ENCODE results near the gene VIPR2.

Gene VIPR2

DNA sequence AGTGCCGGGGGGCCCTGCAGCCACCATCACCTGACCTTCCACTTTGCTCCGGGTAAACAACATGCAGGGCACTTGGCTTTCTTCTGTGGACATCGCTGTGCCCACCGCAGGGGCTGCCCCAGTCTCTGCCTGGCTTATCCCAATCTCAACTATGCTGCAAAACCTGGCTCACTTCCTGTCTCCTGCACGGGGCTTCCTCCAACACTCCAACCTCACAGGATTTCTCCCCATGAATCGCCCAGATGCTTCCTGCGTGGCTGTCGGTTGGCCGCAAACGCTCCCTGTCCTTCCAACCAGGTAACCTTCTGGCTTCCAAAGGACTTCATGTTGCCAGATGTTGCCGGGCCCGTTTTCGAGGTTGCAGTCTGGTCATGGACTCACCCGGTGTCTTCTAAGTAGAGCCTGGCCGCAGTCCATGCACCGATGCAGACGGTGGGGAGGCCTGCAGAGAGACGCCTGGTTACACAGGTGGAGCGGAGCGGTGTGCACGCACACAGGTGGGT lies 109.0 kb downstream of the VIPR2 start:
- DNase-seq, result no peak

GRCh38 chr7:159034988-159035387 lies 109.7 kb downstream of the VIPR2 start:
- no peak for DNase-seq

- DNase-seq, result no peak
Measured at GRCh38 chr7:159034394-159034793, 110.3 kb downstream of the VIPR2 start.

- no peak for DNase-seq
Measured at GRCh38 chr7:159033956-159034355, 110.7 kb downstream of the VIPR2 start.

DNA sequence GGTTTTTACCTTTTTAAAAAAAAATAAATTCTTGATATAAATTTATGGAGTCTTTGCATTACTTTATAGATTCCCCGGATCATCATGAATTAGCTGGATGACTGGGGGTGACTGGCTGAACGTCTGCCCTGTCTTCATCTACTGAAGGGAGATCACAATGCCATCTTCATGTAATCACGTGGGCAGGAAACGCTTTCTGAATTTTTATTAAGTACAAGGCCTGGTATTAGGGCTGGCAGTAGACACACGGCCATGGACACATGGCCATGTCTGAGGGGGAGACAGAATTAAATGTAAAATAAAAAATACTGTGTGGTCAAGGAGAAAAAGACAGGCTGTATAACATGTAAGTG lies 111.2 kb downstream of the VIPR2 start:
- DNase-seq, result no peak

DNA sequence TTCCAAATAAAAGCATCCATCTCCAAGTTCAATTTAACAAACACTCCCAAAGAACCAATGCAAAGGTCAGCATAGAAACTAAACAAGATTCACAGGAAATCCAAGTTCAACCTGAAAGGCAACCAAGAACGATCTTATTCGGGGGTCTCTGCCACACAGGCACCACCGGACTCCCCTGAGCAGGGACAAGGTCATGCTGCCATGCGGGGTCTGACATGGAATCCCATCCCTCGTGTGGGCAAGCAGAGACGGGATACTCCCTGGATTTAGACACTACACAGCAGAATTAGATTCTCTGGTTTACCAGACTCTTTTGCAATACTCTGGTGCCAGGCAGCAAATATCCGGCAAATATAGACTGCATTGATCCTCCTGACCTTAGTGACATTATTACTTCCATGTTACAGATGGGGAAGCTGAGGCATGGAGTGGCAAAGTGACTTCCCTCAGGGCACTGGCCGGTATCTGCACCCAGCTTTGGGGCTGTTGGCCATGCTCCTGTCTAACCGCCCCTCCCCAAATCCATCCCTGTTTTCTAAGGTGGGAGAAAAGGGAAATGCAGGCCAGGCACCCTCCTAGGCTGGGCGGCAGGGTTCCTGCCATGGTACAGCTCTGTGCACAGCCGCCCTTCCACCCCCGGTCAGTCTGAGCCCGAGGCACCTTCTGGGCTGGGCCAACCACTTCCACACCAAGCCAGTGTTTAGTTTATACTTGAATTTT lies 111.8 kb downstream of the VIPR2 start:
- DNase-seq, result no peak

GRCh38 chr7:159032322-159032721 lies 112.3 kb downstream of the VIPR2 start:
- no peak for DNase-seq

- DNase-seq, result no peak
Measured at GRCh38 chr7:159031750-159032149, 112.9 kb downstream of the VIPR2 start.

DNA sequence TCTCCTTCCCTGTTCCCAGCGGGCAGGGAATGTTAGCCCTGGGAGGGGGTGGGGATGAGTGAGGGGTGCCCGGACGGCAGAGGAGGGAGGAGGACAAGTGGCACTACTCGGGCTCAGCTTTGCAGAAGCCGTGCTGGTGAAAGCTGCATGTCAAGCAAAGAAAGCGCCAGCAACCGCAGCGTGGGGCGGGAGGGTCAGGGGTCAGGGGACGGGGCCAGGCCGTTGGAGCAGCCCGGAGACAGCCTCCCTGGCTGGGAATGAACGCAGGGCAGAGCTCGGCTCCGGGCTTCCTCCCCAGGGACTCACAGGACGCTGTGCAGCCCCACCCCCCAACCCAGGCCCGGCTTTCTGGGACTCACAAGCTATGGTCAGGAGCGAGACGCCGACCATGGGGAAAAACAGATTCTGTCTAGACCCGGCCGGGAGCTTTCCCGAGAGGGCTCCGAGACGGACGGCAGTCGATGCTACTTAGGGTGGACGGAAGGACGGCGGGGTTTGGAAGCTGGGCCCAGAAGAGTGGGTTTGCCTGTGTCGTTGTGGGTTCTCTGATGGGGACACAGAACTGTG lies 113.4 kb downstream of the VIPR2 start:
- no peak for DNase-seq

GRCh38 chr7:159030490-159031134 lies 114.1 kb downstream of the VIPR2 start:
- DNase-seq, result no peak

- no peak for DNase-seq
Measured at GRCh38 chr7:159028508-159029401, 115.9 kb downstream of the VIPR2 start.

- DNase-seq, result no peak
Measured at GRCh38 chr7:159027789-159028507, 116.7 kb downstream of the VIPR2 start.

- DNase-seq, result no peak
Measured at GRCh38 chr7:159027056-159027788, 117.4 kb downstream of the VIPR2 start.

GRCh38 chr7:159026271-159027055 lies 118.2 kb downstream of the VIPR2 start:
- no peak for DNase-seq

GRCh38 chr7:159025161-159025779 lies 119.4 kb downstream of the VIPR2 start:
- DNase-seq, result no peak

- no peak for DNase-seq
Measured at GRCh38 chr7:159024280-159024951, 120.3 kb downstream of the VIPR2 start.

- DNase-seq, result no peak
Measured at GRCh38 chr7:159023746-159024145, 120.9 kb downstream of the VIPR2 start.

GRCh38 chr7:159023206-159023605 lies 121.5 kb downstream of the VIPR2 start:
- DNase-seq, result no peak

DNA sequence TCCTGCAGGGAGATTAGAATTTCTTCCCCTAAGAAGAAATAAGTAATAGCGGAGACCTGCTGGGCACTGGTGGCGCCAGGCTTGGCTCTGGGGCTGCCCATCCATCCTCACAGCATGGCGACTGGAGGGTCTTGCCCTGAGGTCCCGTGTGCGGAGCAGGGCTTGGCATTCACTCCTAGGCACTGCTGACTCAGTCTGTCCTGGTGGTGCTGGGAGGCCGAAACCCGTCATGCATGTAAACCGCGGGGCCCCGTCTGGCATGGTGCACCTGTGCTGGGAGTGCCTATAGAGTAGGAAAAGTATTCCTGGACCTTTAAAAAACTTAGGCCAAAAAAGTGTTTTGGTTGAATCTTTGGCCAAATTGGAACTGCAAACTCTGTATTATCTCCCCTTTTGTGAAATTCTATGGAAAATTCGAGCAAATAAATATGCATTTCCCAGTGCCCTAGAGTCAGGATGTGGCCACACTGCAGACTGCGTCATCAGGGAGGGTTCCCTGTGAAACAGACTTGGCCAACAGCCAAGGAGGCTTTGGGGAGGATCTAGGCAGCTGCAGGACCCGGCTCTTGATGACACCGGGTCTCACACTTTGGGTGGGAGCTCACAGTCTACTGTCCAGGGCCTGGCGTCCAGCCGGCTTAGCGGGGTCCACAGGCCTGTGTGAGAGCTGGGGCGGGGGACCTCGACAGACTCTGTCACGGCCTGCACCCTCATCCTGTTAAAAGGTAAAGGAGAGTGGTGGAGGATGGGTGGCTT lies 122.3 kb downstream of the VIPR2 start:
- no peak for DNase-seq

Data from activated effector memory CD4-positive, alpha-beta T cell treated with Interleukin-2 at 50 U/mL for 16 hours (primary cell).